IPS-18a (cell line): ENCODE results near the gene FAM13C.

Source experiments
- H3K27ac ChIP-seq: one replicate; pipeline ENCODE4 v1.5.1; 2013; ENCODE audit warnings: low read length
- H3K27me3 ChIP-seq: one replicate; pipeline ENCODE4 v1.6.1; 2013; ENCODE audit warnings: mild to moderate bottlenecking, low read length; ENCODE audit not compliant: control insufficient read depth, insufficient read depth
- H3K36me3 ChIP-seq: one replicate; pipeline ENCODE4 v1.6.1; 2013; ENCODE audit warnings: low read depth, low read length; ENCODE audit not compliant: control insufficient read depth
- H3K4me1 ChIP-seq: one replicate; pipeline ENCODE4 v1.6.1; 2013; ENCODE audit warnings: low read depth, low read length; ENCODE audit not compliant: control insufficient read depth
- H3K4me3 ChIP-seq: one replicate; pipeline ENCODE4 v1.5.1; 2013; ENCODE audit warnings: low read length
- H3K9ac ChIP-seq: one replicate; pipeline ENCODE4 v1.6.1; 2013; ENCODE audit warnings: mild to moderate bottlenecking, low read length, moderate library complexity
- H3K9me3 ChIP-seq: one replicate; pipeline ENCODE4 v1.6.1; 2013; ENCODE audit warnings: low read depth, low read length; ENCODE audit not compliant: control insufficient read depth

Gene FAM13C

DNA sequence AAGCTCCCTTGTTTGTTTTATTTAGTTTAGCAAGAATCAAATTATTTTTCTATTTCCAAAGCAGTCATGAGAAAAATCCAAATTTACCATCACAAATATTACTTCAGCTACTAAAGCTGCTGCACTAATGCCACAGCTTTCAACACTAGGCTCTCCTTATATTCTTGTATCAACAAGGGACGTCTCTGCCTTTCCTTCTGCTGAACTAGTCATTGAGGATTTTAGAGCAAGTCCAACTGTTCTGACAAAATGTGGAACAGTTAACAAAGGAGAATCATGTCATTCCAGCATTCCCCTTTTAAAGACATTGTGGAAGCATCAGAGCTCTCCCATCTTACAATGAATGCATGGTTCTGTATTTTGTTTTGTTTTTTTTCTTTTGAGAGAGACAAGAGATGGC lies 28.6 kb downstream of the FAM13C start:
- no peak overlapping the region for H3K27ac ChIP-seq

DNA sequence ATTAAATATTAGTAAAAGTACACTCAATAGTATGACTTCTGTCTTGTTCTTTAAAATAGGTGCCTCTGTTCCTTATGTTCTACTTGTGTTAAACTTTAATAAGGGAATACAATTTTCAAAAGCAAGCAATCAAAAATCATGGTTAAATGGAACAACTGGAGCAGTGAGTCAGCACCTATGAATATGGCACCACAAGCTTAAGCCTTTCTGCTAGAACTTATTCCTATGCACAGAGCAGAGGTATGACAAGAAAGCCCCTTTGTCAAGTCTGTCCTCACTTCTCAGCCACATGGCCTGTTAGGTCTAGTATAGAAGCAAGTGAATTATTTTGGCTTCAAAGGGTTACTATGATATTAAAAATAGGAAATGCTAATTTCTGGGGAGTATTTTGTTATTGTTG lies 29.8 kb downstream of the FAM13C start:
- H3K9me3 ChIP-seq: no peaks in the 10 kb centered on the region
- no peak overlapping the region for H3K9ac ChIP-seq
- peaks cover 26% of the 10 kb centered on the region for H3K27me3 ChIP-seq
- H3K36me3 ChIP-seq: no peaks in the 10 kb centered on the region
- no peak overlapping the region for H3K4me3 ChIP-seq
- H3K4me1 ChIP-seq: no peaks in the 10 kb centered on the region
- no peak overlapping the region for H3K27ac ChIP-seq

More for the DNA sequence above, 28.6 kb downstream of the FAM13C start:
- Histone ChIP-seq H3K4me1 (no peaks in the 10 kb centered on the region), H3K36me3 (no peaks in the 10 kb centered on the region), H3K9me3 (no peaks in the 10 kb centered on the region), H3K4me3 (no peak overlapping the region), H3K9ac (no peak overlapping the region), H3K27me3 (peaks cover 37% of the 10 kb centered on the region)

DNA sequence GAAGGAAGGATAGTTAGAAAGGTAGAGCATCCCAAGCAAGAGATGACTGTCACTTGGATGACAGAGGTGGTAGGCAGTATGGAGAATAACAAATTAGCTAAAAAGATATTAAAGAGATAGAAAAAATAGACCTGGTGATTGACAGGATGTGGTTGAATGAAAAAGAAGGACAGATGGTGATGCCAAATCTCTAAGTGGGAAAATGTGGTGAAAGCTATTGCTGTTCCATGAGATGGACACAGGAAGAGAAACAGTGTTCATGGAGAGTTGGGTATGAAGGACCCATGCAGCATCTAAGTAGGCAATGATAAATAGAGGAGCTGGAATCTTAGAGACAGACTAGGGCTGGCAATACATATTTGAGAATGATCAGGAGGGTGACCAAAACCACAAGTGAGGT lies 30.7 kb downstream of the FAM13C start:
- Histone ChIP-seq H3K27me3 (peaks cover 19% of the 10 kb centered on the region), H3K27ac (no peak overlapping the region), H3K4me3 (no peak overlapping the region), H3K36me3 (no peaks in the 10 kb centered on the region), H3K4me1 (no peaks in the 10 kb centered on the region), H3K9ac (no peak overlapping the region), H3K9me3 (no peaks in the 10 kb centered on the region)

- H3K4me3 ChIP-seq: no peak overlapping the region
- no peaks in the 10 kb centered on the region for H3K9me3 ChIP-seq
- H3K27ac ChIP-seq: no peak overlapping the region
- no peak overlapping the region for H3K9ac ChIP-seq
- H3K4me1 ChIP-seq: no peaks in the 10 kb centered on the region
- H3K36me3 ChIP-seq: no peaks in the 10 kb centered on the region
- H3K27me3 ChIP-seq: no peaks in the 10 kb centered on the region
These were observed 37.2 kb downstream of the FAM13C start for GRCh38 chr10:59325116-59325515.

- Histone ChIP-seq H3K9me3 (no peaks in the 10 kb centered on the region), H3K36me3 (no peaks in the 10 kb centered on the region), H3K27me3 (no peaks in the 10 kb centered on the region), H3K27ac (no peak overlapping the region), H3K4me1 (no peaks in the 10 kb centered on the region), H3K4me3 (no peak overlapping the region), H3K9ac (no peak overlapping the region)
These were observed 37.8 kb downstream of the FAM13C start for GRCh38 chr10:59324597-59324996.

- Histone ChIP-seq H3K4me3 (no peak overlapping the region), H3K27ac (no peak overlapping the region), H3K9me3 (no peaks in the 10 kb centered on the region)
These were observed 38.4 kb downstream of the FAM13C start for GRCh38 chr10:59323831-59324401.

DNA sequence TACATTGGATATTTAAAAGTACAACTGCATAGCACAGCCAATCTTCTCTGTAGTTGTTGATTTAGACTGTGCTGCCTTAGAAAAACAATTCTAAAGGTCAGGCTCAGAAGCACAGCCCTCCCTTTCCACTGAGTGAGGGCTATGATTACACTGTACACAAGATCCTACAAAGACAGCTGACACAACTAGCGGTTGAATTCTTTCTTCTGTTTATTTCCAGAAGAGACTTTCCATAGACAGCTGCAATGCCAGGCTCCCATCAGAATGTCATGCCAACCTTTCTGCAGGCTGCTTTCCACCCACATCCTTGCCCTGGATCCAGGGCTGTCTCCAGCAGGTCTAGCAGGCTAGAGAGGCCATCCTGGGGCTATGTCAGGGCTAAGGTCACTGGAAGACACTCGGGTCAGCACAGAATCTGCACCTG lies 39.3 kb downstream of the FAM13C start:
- no peak overlapping the region for H3K27ac ChIP-seq
- no peaks in the 10 kb centered on the region for H3K36me3 ChIP-seq
- no peak overlapping the region for H3K4me3 ChIP-seq
- no peak overlapping the region for H3K9ac ChIP-seq
- no peaks in the 10 kb centered on the region for H3K27me3 ChIP-seq
- no peaks in the 10 kb centered on the region for H3K9me3 ChIP-seq
- no peaks in the 10 kb centered on the region for H3K4me1 ChIP-seq

More at GRCh38 chr10:59323831-59324401, 38.4 kb downstream of the FAM13C start:
- Histone ChIP-seq H3K36me3 (no peaks in the 10 kb centered on the region), H3K9ac (no peak overlapping the region), H3K4me1 (no peaks in the 10 kb centered on the region), H3K27me3 (no peaks in the 10 kb centered on the region)

DNA sequence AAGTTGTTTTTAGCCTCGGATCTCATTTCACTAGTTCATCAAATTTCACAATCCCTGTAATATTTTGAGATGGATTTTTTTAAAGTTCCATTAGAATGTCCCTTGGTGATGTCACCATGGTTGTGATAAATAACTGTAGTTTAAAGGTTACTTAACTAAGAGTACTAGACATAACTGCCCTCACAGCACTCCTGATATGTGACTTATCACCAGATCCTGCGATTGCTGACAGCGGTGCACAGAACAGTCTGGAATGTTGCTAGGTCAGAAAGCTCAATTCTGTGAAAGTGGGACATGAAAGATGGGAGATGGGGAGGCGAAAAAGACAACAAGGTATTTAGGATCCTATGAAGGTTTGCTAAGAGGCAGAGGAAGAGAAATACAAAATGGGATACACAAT lies 40.2 kb downstream of the FAM13C start:
- H3K27ac ChIP-seq: no peak overlapping the region
- no peak overlapping the region for H3K9ac ChIP-seq
- no peaks in the 10 kb centered on the region for H3K9me3 ChIP-seq
- no peaks in the 10 kb centered on the region for H3K36me3 ChIP-seq
- no peak overlapping the region for H3K4me3 ChIP-seq
- no peaks in the 10 kb centered on the region for H3K27me3 ChIP-seq
- H3K4me1 ChIP-seq: no peaks in the 10 kb centered on the region

DNA sequence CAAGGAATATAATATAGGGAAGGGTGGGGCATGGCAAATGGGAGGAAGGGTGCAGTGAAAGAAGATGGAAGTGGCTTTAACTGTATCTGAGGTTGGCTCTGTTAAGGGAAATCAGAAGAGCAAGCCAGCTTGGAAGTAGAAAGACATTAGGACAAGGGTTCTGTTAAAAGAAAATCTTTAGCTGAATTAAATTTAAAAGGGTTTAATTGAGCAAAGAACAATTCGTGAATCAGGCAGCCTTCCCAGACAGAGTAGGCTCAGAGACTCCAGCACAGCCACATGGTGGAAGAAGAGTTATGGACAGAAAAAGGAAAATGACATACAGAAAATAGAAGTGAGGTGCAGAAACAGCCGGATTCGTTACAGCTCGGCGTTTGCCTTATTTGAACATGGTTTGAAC lies 42.0 kb downstream of the FAM13C start:
- no peak overlapping the region for H3K9ac ChIP-seq
- H3K36me3 ChIP-seq: no peaks in the 10 kb centered on the region
- H3K27ac ChIP-seq: no peak overlapping the region
- H3K9me3 ChIP-seq: no peaks in the 10 kb centered on the region
- H3K4me3 ChIP-seq: no peak overlapping the region
- H3K27me3 ChIP-seq: no peaks in the 10 kb centered on the region
- H3K4me1 ChIP-seq: no peaks in the 10 kb centered on the region

DNA sequence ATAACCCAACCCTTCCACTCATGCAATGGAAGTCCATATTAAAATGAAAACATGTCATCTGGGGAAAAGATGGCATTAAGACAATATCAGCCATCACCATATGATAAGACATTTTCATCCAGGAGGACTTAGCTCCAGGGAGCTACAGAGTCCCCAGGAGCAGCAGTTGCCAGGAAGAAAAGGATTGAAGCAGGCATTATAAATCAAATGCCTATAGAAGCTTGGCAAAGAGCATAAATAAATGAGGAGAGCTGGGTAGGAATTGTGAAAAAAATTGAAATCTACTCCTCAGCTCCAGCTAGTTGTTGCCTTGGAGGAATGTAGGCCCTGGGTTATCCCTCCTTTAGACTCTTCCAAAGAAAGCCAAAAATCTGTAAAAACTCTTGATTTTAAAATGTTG lies 42.5 kb downstream of the FAM13C start:
- no peaks in the 10 kb centered on the region for H3K4me1 ChIP-seq
- H3K36me3 ChIP-seq: no peaks in the 10 kb centered on the region
- no peak overlapping the region for H3K9ac ChIP-seq
- H3K27me3 ChIP-seq: no peaks in the 10 kb centered on the region
- H3K27ac ChIP-seq: no peak overlapping the region
- no peak overlapping the region for H3K4me3 ChIP-seq
- no peaks in the 10 kb centered on the region for H3K9me3 ChIP-seq

- Histone ChIP-seq H3K4me1 (no peaks in the 10 kb centered on the region), H3K27me3 (no peaks in the 10 kb centered on the region), H3K36me3 (no peaks in the 10 kb centered on the region), H3K4me3 (no peak overlapping the region), H3K9me3 (no peaks in the 10 kb centered on the region), H3K27ac (no peak overlapping the region), H3K9ac (no peak overlapping the region)
These were observed 45.3 kb downstream of the FAM13C start for GRCh38 chr10:59317066-59317465.

DNA sequence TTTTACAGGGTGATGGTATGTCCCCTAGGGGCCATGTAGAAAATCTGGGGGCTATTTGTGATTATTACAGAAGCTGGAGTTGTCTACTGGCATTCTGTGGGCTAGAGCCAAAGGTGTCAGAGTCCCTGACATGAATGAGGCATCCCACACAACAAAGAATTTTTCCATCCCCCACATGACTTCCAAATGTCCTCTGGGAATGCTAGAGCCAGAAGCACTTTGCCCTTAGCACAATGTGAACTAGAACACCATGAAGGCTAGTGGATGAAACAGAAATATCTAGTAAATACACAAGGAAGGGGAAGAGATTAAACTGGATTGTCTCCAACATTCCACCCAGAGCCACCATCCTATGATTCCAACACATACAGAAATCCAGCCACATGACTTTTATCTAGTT lies 46.9 kb downstream of the FAM13C start:
- H3K36me3 ChIP-seq: no peaks in the 10 kb centered on the region
- H3K9me3 ChIP-seq: no peaks in the 10 kb centered on the region
- no peaks in the 10 kb centered on the region for H3K27me3 ChIP-seq
- no peaks in the 10 kb centered on the region for H3K4me1 ChIP-seq
- H3K27ac ChIP-seq: no peak overlapping the region
- no peak overlapping the region for H3K4me3 ChIP-seq
- no peak overlapping the region for H3K9ac ChIP-seq
